Measurements from ENCODE around the gene RGS12.

The RGS12 gene

GRCh38 chr4:3332498-3332897, 39.7 kb downstream of the RGS12 start:
- no peak for DNase-seq (ENCODE audit: insufficient read length, low spot score)
- TF ChIP-seq CTCF (IDR thresholded peaks at IDR 0.05; ENCODE audit: insufficient read depth, missing control alignments) = no peak
- no peak for FAIRE-seq

- no peak for DNase-seq (ENCODE audit: insufficient read length, low spot score)
- no peak for FAIRE-seq
- no peak for TF ChIP-seq CTCF (IDR thresholded peaks at IDR 0.05; ENCODE audit: insufficient read depth, missing control alignments)
These were observed 41.5 kb downstream of the RGS12 start for GRCh38 chr4:3334316-3334715.

- FAIRE-seq = no peak
- DNase-seq (ENCODE audit: insufficient read length, low spot score) = no peak
- no peak for TF ChIP-seq CTCF (IDR thresholded peaks at IDR 0.05; ENCODE audit: insufficient read depth, missing control alignments)
These were observed 42.6 kb downstream of the RGS12 start for GRCh38 chr4:3335385-3335784.

- TF ChIP-seq CTCF (IDR thresholded peaks at IDR 0.05; ENCODE audit: insufficient read depth, missing control alignments) = no peak
- FAIRE-seq (no peak), DNase-seq (ENCODE audit: insufficient read length, low spot score) (no peak)
These were observed 43.2 kb downstream of the RGS12 start for GRCh38 chr4:3335982-3336381.

- TF ChIP-seq CTCF (IDR thresholded peaks at IDR 0.05; ENCODE audit: insufficient read depth, missing control alignments) = no peak
- DNase-seq (ENCODE audit: insufficient read length, low spot score) (no peak), FAIRE-seq (no peak)
These were observed 43.8 kb downstream of the RGS12 start for GRCh38 chr4:3336382-3337356.

GRCh38 chr4:3337357-3337732, 44.5 kb downstream of the RGS12 start:
- FAIRE-seq (no peak), DNase-seq (ENCODE audit: insufficient read length, low spot score) (no peak)
- no peak for TF ChIP-seq CTCF (IDR thresholded peaks at IDR 0.05; ENCODE audit: insufficient read depth, missing control alignments)

GRCh38 chr4:3337811-3338210, 45.0 kb downstream of the RGS12 start:
- TF ChIP-seq CTCF (IDR thresholded peaks at IDR 0.05; ENCODE audit: insufficient read depth, missing control alignments) = no peak
- no peak for FAIRE-seq

More at GRCh38 chr4:3337811-3338210, 45.0 kb downstream of the RGS12 start:
- no peak for DNase-seq (ENCODE audit: insufficient read length, low spot score)
